NCI-H2107 (cell line): ENCODE measurements around the gene TMEM250.
A peak's percentile ranks its signal among the peaks of the same experiment; 100 is the strongest.

ENCODE experiments used
- DNase-seq: peaks from one replicate; lab custom pipeline; 2025; lab: John Stamatoyannopoulos, UW

Gene TMEM250

GRCh38 chr9:136082496-136083361 lies 35.9 kb downstream of the TMEM250 start:
- DNase-seq, result no peak

DNA sequence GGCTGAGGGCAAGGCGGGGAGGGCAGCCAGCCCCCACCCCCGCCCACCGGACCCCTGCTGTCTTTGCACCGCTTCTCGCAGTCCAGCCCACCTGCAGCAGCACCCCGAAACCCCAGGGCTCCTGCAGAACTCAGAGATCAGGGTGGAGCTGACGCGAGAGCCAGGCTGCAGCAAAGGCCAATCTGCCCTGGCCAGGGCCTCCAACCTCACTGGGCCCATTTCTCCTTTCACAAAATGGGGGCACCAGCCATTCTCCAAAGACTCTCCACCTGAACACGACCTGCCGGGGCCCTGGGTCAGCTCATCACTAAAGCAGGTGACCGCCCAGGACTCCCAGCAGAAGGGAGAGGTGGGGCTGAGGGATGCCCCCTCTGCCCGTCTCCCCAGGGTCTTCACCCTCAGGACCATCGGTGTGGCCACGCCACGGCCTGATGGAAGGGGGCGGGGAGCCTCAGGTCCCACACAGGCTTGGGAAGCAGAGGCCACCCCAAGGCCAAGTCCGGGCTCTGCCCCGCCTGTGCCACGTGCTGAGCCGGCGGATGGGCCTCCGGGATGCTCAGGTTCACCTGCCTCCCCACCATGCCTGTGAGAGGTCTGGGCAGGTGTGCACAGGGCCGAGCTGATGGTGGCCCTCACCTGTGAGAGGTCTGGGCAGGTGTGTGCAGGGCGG lies 36.7 kb downstream of the TMEM250 start:
- no peak for DNase-seq

GRCh38 chr9:136081113-136081825 lies 37.4 kb downstream of the TMEM250 start:
- DNase-seq, result peak; percentile 70

DNA sequence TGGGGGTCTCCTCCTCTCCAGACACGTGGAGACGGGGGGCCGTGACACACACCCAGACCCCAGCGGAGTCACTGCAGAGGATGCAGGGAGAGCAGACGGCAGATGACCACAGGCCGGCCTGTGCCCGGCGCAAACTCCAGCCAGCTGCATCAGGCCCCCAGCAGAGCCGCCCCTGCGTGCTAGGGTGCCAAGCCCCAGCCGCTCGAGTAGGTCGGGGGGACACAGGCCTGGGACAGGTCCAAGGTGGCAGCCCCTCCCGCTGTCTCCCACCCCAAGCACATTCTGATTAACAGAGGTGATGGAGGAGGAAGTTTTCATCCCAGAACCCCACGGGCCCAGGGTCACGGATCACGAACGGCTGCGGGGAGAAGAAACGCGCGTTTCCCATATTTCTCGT lies 38.0 kb downstream of the TMEM250 start:
- DNase-seq, result no peak

GRCh38 chr9:136079916-136080246 lies 38.8 kb downstream of the TMEM250 start:
- DNase-seq, result no peak

DNA sequence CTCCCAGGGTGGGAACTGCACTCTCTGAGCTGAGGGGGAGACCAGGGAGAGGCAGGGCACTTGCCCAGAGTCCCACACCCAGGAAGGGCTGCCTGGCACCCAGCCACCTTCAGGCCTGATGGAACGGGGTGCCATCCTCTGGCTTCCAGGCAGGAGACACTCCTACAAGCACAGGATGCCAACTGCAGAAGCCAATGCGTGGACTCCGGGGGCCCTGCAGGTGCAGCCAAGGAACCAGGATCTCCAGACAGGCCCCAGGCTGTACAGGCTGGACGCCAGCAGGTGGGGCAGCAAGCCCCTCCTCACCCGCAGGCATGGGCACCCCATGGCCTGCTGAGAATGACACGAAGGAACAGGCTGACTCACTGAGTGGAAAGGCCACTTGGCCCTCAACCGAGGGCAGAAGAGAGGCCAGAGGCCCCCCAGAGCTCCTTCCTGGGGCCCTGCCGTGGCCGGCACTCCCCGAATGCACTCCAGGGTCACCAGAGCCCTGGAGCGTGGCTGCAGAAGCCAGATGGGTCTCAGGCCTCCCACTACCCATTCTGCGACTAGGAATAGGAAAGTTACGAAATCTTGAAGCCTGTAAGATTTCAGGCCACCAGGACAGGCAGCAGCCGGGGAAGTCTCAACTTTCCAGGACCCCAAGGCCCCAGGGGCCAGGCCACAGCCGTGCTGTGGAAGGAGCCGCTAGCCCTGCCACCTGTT lies 39.3 kb downstream of the TMEM250 start:
- DNase-seq, result no peak

DNA sequence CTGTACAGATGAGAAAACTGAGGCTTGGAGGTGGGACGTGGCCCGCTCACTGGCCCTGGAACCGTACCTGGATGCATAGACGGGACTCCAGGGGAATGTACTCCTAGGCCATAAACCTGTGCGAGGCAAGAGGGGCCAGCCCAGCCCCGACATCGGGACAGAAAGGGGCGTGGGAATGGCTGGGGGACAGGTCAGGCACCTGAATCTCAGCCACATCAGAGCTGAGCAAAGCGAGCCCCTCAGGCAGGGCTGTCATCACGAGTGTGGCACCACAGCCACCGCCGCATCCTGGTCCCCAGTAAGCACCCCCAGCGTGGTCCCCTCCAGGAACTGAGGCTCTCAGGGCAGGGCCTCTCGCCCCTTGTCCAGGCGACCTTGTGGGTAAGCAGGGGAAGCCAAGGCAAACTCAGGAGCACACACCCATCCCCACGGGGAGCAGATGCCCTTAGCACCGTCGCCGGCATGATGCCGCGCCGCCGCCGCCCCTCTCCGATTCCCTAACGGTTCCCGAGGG lies 40.1 kb downstream of the TMEM250 start:
- no peak for DNase-seq

DNA sequence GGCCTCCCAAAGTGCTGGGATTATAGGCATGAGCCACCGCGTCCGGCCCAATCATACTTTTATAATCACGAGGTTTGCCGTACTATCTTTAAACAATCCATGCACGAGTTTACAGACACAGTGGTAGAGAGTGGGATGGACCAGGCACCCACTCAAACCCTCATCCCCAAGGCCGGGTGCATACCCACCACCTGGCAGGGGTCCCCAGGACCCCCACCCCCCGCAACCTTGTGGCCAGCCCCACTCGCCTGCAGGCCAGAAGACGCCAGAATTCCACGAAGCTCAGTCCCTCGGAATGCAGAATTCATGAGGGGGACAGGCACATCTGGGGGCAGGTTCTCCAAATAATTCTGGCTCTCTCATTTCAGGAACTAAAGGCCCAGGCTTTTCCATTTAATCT lies 40.7 kb downstream of the TMEM250 start:
- DNase-seq, result no peak

GRCh38 chr9:136077491-136077890 lies 41.2 kb downstream of the TMEM250 start:
- DNase-seq, result no peak

DNA sequence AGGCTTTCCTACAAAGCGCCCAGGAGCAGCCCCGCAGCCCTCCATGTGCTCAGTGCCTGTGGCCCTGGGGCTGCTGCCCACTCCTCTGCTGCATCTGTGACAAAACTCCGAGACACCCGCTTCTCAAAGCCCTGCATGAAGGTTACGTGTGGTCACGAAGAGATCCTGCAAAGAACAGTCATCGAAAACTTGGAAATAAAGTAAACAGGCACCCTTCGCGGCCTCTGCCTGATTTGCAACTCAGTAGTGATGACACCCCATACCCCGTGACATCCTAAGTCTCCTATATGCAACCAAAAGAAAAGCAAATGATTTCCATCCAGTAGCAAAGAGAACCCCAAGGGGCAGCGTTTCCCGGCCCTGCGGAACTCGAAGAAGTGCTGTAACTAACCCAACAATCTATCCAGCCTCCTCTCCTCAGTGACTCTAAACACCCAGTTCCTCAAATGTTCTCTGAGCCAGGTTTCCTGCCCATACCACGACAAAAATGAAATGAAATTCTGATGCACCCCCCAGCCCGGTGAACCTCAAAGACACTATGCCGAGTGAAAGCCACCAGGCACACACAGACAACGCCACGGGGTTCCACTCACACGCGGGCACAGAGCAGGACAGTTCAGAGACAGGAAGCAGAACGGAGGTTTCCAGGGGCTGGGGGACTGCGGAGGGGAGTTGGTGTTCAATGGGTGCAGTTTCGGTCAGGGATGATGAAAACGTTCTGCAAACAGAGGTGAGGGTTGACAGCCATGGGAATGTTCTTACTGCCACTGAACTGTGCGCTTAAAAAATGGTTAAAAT lies 42.6 kb downstream of the TMEM250 start:
- no peak for DNase-seq

DNA sequence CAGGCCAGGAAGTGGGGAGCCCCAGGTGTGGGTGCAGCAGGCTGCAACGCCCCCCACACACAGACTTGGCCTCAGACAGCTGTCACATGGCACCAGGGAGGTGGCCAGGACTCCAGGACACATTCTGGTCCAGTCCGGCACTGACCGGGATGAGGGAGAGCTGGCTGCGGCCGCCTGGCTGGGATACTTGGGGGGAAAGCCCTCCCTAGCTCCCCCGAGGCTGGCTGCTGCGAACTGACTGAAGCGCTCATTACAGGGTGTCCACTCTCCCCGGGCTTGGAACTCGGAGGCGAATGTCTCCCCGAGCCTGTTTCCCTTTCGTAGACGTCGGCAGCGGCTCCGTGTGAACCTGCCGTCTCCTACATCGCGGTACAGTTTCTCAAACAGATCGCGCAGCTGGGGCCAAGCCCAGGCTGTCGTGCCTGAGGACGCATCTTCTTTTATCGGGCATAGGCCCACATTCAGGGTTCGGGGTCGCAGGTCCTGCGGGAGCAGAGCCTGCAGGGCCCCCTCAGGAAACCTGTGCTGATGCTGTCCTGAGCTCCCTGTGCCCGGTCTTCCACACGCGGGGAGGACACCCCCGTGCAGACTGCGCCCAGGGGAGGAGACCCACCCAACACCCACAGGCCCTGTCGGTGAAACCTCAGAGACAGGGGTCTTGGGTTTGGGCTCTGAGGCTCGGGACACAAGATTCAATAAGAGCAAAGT lies 43.4 kb downstream of the TMEM250 start:
- DNase-seq, result no peak

DNA sequence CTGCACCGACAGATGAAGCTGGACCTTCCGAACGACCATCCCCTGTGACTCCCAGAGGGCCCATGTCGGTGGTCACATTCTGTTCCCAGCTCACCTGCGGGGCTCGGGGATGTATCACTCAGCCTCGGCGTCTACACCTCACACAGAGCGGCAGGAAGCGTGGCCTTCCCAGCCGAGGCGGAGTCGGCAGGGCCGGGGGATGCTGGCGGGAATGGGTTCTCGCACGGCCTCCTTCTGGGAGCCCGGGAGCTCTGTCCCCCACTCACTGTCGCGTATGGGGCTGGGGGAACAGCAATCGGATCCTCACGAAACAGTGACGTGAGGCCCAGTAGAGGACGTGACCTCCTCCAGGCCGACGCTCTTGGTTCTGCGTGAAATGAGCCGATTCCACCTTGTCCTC lies 44.0 kb downstream of the TMEM250 start:
- no peak for DNase-seq
